HG03280 (cell line): ENCODE data around the gene ITPKC.

Experiments
- ATAC-seq: cut with Tn5 transposase; IDR thresholded peaks from one replicate; pipeline ENCODE4 v1.9.1; 2021; ENCODE audit warnings: mild to moderate bottlenecking, moderate library complexity; ENCODE audit not compliant: unreplicated experiment

Gene ITPKC

GRCh38 chr19:40690050-40690692 lies 26.7 kb upstream of the ITPKC start, which contains the start of gene NUMBL:
TSS of gene NUMBL (minus strand) at chr19:40690651. CDS start at chr19:40690483, 168 bp downstream.
- ATAC-seq = no peak

DNA sequence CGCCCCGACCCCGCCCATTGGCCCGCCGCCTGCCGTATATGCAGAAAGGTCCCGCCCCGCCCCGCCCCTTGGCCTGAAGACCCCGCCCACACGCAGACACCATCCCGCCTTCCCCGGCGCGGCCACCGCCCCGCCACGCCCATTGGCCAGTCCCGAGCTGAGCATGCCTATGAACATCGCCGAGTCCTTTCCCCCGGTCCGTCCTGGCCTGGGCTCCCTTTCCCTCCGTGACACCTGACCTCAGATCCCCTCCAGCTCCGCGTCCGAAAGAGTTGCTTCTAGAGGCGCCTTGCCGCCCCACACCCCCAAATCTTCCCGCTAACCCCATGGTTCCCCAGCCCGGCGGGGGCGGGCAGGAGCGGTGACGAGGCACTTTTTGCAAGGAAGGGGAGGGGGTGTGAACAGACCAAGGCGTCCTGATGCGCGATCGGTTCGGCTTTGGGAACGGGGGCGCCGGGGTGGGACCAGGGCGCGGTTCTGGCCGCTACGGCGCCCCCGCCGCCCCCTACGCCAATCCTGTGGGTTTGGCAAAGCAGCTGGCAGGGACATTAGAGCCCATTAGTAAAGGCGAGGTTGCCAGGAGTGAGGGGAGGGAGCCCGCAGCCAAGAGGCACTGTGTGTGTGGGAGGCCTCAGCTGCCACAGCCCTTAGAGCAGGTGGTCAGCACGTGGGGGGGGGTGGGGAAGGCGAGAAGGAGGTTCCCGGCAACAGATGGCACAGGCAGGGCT lies 26.1 kb upstream of the ITPKC start:
- peak; percentile 71 for ATAC-seq

DNA sequence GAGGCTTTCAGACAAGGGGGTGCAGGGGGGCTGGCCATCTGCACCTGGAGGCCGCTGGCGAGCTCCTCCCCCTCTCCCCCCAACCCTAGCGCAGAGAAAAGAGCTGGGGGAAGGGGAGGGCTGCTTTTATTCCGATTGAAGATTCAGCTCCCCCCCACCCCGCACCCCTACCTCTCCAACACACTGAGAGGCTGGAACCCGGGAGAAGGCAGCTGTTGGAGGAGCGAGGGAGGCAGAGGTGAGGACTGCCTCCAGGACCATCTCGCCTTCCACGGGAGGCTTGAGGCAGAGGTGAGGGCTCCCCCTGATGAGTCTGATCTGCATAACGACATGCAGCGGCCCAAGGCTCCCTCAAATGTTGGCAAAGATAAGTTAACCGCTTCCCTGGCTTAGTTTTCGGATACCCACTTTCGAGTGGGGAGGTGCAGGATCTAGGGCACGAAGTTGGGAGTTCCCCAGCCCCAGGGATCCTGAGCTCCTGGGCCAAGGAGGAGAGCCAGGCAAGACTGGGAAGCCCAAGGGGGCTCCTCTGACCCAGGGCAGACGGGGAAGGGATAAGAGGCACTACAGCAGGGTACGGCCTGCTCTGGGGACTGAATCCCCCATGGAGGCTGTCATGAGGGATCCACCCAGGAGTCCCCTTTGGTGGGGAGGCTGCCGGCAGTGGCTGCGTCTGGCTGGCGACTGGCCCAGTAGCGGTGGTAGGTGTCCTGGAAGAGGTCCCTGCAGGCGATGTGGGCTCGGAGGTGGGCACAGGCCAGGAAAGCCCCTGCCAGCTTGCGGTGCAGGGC lies 25.3 kb upstream of the ITPKC start:
- no peak for ATAC-seq

- no peak for ATAC-seq
These were observed 24.7 kb upstream of the ITPKC start for GRCh38 chr19:40692212-40692551.

- no peak for ATAC-seq
These were observed 23.6 kb upstream of the ITPKC start for GRCh38 chr19:40693150-40693788.

- ATAC-seq = no peak
These were observed 23.0 kb upstream of the ITPKC start for GRCh38 chr19:40693896-40694295.

DNA sequence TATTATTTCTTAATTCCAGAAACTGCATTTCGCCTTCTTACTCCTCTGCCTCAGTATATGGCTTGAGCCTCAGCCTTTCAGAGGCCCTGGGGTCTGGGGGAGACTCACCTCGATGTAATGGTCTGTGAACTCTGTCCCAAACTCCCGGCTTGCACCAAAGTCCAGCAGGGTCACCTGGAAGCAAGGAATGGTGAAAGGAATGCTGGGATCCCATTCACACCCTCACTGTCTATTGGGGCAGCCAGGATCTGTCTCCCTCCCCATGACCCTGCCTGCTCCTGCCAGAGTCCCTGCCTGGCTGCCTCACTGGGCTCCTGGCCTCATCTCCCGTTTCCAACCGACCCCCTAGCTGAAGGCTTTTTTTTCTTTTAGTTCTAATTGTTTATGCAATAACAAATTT lies 21.0 kb upstream of the ITPKC start:
- no peak for ATAC-seq

- ATAC-seq = no peak
These were observed 19.9 kb upstream of the ITPKC start for GRCh38 chr19:40697007-40697406.

GRCh38 chr19:40700083-40700482 lies 16.8 kb upstream of the ITPKC start:
- no peak for ATAC-seq

DNA sequence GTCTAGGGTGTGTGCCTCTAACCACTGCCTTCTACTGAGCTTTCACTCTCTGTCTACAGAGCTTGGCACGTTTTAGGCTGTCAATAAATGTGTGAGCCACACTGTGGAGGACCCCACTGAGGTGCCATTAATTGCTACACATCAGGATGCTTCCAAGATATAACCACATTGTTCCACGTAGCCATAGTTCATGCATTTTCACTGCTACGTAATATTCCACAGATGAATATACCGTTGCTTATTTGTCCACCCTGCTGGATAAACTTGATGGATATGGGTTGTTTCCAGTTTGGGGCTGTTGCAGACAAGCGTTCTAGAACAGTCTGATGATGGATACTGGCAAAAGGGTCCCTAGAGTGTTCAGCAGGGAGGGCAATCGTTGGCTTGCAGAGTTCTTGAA lies 15.2 kb upstream of the ITPKC start:
- ATAC-seq = no peak

DNA sequence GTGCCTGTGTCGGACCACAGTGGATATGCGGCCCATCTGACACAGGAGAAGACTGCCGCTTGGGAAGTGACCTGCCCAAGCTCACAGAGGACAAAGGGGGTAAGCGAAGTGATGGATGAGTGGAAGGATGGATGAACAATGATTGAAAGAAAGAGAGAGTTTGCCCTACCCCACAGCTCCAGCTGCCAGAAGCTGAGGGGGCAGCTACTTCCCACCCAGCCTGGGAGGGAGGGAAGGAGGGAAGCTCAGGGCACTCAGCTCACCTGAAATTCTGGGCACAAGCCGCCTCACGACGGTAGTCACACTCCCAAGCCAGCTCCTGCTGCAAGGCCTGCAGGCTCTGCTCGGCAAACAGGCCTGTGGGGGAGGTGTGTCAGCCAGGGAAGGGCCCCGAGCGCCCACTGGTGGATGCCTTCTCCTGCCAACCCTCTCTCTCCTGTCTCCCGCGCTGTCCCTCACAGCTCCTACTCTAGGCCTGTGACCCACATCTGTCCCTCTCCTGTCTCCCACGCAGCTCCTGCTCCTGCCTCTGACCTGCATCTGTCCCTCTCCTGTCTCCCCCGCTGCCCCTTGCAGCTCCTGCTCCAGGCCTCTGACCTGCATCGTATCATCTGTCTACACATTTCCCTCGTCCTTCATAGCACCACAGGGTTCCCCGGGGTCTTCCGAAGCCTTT lies 14.4 kb upstream of the ITPKC start:
- ATAC-seq = no peak

DNA sequence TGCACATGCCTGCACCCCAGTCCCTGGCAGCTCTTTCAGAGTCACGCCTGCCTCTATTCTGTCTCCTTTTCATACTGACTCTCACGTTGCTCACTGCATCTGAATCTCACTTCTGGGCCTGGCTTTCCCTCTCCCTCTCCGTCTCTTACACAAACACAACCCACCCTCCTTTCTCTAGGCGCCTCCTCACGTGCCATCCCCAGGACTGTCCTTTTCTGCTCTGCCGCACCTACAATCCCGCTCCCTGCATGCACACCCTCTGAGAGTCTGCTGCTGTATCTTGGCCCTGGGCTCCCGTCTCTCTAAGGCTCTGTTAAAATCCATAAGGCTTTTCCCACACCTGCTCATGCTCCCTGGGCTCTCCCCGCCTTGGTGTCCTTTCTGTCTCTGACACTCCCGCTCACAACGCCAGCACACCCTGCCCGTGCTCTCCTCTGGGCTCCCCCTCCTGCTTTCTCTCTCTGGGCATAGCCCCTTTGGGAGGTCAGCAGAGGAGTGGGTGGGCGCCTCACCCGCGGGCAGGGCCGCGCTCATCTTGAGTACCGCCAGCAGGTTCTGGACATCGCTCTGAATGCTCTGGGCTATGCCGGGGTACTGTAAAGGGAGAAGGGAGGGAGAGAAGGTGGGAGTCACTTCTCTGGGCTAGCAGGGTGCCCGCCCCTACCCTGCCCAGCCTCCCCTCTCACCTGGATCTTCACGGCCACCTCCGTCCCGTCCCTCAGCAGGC lies 13.7 kb upstream of the ITPKC start:
- no peak for ATAC-seq

GRCh38 chr19:40704491-40705361 lies 12.2 kb upstream of the ITPKC start:
- no peak for ATAC-seq

GRCh38 chr19:40705362-40705651 lies 11.6 kb upstream of the ITPKC start:
- ATAC-seq = no peak

GRCh38 chr19:40705950-40706619 lies 10.8 kb upstream of the ITPKC start:
- no peak for ATAC-seq

GRCh38 chr19:40707615-40708014 lies 9.3 kb upstream of the ITPKC start:
- ATAC-seq = no peak

DNA sequence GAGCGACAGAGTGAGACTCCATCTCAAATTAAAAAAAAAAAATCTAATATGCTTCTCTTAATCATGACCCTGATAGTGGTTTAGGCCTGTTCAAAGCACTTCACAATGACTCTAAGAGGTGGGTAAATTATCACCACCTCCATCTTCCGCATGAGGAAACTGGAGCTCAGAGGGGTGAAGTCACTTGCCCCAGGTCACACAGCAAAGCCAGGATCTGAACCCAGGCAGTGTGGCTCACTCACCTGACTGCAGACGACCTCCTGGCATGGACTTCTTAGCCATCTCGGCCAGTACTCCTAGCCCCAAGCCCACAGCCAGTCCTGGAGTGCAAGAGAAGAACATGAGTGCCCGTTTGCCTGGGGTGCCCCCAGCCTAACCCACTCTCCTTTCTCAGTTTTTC lies 7.1 kb upstream of the ITPKC start:
- no peak for ATAC-seq

DNA sequence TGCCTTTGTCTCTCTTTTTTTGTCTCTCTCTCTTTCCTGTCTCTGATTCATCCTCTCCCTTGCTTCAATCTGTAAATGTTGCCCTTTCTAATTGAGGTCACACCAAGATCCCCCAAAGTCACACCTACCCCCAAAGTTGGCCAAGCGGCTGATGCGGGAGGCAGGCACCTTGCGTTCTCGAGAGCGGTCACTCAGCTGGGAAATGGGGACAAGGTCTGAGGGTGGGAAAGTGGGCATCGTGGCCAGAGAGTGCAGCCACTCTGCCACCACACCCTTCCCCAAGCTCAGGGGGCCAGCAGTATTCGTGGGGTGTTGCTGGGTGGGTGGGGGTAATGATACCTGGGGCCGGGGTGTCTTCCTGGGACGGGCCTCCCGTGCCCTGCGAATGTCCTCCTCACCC lies 3.0 kb upstream of the ITPKC start:
- no peak for ATAC-seq
